Right hindlimb (tissue), 1 donor: ENCODE measurements around the gene DNTT.
"Not testable (repeated sequence)": the region's sequence is repeated elsewhere in the genome, so short reads cannot be mapped to it uniquely, and the experiment has no call there.

ENCODE experiments used
- DNase-seq: peaks from one replicate; pipeline ENCODE4 v3.0.0-alpha.2; 2018

DNTT gene

DNA sequence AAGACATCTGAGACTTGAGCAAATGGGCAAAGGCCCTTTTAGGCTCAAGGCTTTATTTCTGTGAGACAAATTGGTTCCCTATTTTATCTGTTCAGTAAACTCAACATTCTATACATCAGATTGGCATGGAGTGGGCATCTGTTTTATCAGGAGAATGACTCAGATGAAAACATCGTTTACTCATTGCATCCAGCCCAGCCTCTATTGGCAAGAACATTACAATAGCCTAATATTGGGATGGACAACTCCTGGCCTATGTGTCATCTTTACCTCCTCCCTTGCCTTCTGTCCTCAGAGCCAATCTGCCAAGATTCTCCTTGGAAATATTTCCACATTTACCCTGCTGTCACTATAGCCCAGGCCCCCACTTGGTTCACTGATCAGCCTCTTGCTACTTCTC is 27.4 kb upstream of the DNTT start:
- no peak for DNase-seq

DNA sequence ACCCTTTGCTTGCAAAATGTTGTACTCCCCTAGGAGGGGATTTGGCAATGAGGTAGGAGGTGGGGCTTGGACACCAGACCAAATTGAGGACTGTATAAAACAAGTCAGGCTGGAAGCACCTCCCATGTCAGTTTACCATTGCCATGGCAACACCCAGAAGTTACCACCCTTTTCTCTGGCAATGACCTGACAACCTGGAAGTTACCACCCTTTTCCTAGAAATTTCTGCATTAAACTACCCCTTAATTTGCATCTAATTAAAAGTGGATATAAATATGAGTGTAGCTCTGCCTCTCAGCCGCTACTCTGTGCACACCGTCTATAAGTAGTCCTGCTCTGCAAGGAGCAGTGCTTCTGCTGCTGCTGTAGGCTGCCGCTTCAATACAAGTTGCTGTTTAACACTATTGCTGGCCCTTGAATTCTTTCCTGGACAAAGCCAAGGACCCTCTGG is 25.0 kb upstream of the DNTT start:
- DNase-seq: no peak

DNA sequence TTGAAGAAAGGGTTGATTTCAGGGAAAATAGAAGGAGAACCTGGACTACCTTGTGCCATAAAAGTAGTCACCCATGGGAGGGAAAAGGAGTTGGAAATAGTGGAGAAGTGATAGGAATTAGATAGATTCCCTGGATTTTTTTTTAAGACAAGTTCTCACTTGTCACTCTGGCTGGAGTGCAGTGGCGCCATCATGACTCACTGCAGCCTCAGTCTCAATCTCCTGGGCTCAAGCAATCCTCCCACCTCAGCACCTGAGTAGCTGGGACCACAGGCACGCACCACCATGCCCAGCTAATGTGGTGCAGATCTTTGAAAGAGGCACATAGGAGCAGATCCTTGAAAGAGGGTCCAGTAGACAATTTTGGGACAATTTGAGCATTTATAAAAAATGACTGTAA is 23.4 kb upstream of the DNTT start:
- no peak for DNase-seq

DNA sequence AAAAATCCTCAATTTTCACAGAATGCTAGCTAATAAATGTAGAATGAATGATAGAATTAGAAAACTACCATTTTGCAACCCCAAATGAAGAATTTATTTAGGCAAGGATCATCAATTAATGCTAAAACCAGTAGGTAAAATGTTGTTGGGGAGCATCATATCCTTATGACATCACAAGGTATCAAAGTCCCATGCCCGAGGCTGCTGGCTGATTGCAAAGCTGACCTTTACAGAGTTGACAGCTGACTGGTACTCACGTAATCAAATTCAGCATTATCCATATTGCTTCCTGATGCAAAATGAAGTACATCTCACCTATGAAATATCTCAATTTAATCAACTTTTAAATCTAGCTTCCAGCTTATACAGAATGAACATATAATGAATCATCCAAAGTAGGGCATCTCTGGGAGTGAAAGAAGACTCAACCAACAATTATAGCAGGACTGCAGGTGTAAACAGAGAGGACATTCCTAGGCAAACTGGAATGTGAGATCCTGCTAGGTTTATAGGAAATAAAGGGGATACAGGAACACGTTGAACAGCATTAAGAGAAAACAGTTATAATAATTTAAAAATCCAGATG is 22.7 kb upstream of the DNTT start:
- DNase-seq: no peak

DNA sequence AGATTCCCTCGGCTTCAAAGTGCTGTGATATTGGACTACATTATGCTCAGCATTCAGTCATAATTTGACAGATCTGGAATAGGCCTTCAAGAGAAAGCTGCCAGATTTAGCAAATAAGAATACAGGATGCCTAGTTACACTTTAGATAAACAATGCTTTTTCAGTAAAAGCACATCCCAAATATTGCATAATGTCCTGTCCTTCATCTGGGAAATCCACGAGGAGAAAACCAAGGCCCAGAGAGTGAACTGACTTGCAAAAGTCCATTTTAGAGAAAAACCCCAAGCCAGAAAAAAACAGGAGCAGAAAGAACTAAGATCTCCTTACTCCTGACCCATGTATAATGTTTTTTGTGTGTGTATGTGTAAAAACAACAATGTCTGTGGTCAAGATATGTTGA is 20.9 kb upstream of the DNTT start:
- DNase-seq: no peak

DNA sequence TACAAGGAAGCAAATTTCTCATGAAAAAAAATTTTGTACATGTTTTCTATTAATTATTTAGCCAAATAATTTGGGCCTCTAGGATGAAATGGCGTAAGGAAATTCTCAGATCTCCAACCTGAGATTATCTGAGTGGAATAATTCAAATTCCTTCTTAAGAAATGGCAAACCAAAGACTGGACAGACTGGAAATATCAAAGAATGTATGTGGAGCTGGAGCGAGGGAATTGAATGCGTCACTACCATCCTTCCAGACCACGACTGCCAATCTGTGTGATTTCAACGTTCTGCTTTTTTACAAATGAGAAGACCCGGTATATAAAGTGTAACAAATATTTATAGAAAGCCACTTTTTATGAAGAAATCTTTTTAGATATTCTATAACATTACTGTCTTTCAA is 20.5 kb upstream of the DNTT start:
- no peak for DNase-seq

DNA sequence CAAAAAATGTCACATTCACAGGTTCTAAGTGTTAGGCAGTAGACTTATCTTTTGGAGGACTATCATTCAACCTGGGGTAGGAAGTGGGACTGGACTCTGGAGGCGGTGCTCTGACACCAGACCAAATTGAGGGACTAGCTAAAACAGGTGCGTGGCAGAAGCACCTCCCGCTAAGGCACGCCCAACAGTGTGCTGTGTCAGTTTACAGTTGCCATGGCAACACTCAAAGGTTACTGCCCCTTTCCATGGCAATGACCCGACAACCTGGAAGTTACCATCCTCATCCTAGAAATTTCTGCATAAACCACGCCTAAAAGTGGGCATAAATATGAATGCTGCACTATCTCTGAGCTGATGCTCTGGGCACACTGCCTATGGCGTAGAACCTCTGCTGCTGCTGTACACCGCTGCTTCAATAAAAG is 18.9 kb upstream of the DNTT start:
- no peak for DNase-seq

DNA sequence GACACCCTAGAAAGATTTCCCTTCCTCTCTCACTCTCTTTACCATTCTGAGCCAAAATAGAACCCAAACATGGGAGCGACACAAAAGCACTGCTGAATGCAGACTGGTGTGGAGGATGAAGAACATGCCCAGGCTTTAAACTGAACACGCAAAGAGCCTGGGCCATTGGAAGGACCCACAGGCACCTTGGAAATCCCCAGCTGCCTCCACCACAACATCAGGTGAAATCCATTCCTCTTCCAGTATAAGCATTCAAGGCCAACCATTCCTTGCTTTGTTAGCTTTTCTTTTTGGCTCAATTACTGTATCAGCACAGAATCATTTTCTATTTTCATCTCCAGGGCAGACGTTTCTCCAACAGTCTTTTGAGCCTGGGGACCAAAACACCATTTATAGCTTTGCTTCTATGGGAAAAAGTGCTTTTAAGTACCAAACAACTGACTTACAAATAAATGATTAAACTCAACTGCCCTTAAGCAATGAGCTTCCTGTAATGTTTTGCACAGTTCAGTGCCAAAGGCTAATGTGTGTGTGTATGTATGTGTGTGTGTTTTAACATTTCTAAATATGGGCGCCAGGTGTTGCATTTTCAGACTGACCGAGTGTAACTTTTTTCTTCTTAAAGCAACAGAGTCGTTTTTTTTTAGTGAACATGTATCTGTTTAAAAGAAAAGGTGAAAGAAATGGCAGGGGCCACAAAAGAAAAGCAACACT is 16.7 kb upstream of the DNTT start:
- DNase-seq: no peak

DNA sequence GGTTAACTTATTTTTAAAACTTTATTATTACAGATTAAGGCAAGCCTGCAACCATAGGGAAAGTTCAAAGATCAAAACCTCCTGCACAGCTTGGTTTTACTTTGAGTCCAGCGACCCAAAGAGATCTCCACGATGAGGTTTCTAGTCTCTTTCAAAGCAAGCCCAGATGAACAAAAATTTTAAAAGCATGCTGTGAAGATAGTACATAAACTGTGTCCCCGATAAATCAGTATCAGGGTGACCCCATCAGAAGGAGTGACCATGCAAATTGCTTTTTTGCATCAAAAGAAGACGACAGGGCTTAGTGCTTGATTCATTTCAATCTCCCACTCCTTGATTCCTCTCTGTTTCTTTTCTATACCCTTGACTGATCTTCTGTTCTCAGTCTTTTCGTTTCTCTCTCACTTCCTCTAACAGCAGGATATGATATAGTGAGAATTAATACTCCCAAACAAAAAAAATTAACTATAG is 16.0 kb upstream of the DNTT start:
- no peak for DNase-seq

DNA sequence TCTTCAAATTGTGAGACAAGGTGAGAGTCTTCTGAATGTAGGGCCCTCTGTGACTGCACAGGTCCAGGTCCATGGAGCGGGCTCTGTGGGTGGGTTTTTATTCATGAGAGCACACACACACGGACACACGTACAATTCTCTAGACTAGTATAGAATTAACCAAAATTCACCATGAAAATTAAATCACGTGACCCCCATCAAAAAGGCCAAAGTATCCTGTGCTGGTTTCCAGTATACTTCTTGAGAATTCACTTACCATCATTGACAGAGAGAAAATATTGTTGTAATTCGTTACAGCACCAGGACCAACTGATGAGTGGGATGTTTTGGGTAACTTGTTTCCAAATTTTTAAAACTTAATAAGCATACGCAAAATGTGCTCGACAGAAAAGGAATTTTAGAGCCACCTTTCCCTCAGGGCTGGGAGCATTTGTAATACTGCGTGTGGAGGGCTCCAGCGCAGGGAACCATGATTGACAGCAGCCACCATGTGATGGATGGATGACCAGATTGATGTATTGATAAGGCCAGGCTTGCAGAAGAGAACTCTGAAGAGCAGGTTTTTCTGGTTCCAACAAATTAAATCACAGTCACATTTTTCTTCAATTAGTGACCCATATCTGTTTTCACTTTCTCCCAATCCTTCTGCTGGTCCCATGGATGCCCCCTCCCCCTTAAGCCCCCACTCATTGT is 14.9 kb upstream of the DNTT start:
- no peak for DNase-seq

DNA sequence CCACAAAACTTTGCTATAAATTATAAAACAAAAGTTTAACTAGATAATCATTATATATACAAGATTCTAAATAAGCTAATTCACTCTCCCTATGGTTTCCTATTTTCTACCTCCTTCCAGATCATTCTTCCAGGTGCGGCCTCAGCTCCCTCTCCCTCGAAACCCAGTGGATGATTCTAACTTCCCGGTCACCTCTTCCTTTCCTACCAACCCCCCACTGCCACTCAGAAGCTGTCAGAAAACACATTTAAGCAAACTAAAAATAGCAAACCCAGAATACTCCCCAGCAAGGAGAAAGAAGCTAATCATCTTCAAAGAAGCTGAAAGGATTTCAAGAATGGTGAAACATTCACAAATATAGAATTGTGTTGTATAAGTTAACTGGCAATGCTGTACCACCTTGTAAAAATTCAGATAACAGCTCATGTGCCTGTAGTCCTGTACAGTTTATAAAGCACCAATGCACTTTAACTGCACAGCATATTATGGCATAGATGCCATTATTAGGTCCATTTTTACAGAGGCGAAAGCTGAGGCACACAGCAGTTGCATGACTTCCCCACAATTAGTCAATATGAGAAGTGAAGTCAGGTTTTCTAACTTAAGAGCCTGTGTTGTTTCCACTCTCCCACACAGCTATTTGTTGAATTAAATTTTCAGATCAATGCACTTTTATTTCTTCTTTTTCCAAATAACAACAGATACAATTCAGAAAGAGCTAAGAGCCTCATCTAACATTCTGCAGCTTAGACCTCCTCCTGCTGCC is 13.7 kb upstream of the DNTT start:
- DNase-seq: no peak

DNA sequence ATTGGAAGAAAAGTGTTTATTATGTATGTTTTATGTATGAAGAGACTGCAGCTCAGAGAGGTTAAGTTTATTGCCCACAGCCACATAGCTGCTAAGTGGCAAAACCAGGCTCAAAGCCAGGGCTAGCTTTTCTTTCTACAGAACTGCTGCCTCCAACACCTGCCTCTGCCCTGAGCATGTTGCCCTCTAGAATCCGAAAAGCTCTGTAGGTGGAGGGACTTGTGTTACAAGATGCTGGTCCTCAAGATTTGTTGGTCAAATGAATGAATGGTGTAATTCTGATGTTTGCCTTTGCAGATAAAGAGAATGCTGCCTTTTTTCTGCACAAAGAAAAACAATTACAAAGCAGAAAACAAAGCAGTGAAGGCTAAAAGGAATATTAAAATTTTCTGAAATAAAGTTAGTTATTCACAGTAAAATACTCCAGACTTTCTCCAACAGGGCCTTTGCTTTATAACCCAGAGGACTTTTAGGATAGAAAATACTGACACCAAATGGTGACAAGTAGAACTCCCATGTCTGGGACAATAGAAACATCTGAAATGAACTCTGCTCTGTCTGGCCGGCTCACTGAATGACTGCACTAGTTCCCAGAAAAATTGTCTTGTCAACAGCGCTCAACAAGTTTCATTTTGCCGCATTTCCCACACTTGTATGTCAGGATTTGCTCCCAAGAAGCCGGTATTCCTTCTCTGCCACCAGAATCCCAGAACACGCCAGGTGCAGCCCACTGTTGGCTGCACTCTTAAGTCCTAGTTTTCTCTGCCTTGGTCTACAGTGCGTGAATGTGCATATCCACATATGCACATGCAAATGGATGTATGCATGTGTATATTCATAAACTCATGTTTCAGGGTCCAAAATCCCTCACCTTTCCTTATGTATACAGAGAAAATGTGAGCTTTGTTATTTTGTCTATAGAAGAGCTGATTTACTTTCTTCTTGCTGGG is 11.0 kb upstream of the DNTT start:
- DNase-seq: peak; percentile 30

DNA sequence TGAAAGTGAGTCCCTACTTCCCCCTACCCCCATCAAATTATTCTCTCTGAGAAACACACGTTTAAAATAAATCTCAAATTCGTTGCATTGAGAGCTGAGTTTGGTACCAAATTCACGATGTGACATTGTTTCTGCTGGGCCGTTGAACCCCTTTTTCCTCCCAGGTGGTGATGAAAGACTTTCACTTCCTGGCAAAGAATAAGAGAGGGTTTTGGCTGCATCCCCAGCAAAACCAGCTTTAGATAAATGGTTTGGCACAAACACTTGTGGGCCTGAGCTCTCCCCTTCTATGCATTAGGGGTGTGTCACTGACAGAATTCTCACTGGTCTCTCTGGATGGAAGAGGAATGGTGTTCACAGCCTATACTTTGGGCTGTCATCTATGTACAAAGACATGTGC is 8.8 kb upstream of the DNTT start:
- no peak for DNase-seq

DNA sequence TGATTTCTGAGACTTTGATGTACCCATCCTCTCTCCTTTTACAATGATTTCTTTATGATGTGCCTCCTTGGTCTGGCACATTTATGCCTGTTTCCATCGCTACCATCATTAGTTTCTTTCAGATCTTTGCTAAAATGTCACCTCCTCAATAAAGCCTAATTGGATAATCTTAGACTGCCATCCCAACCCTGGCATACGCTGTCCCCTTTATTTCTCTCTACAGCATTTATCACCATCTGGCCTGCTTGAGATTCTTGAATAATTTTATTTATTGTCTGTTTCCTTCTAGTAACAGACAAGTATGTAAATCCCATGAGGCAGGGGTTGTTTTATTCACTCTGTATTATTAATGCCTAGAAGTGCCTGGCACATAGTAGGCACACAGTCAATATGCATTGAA is 6.7 kb upstream of the DNTT start:
- no peak for DNase-seq

DNA sequence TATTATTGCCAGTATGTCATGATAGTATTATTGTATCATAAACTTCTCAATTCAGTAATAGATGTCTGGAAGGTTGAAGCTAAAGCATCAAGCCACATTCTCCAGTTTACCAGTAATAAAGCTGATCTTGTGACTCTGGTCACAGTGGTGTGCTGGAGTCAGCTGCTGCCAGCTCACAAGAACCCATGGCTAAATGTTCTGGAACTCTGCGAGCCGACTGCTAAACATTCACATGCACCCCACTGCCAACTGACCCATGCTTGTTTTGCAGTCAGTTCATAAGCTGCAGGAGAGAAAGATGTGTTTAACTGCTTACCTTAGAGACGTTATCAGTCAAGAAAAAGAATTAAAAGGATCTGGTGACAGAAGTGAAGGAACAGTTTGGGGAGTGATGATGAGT is 5.9 kb upstream of the DNTT start:
- DNase-seq: no peak

DNA sequence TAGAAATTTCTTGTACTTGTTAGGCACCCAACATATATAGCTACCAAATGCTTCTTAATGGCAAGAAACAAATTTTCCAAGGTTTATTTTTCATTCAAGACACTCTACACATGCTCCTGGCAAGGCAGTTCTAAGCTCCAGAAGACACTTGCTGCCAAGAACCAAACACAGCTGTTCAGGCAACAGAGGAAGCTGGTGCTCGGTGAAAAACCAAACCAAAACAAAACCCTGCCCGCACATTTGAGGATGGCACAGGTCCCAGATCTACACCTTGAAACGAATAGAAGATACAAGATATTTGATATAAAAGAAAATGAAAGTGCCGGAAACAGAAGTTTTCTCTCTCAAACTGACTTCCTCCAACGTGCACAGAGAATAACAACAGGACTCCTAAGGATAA is 4.9 kb upstream of the DNTT start:
- DNase-seq: no peak

DNA sequence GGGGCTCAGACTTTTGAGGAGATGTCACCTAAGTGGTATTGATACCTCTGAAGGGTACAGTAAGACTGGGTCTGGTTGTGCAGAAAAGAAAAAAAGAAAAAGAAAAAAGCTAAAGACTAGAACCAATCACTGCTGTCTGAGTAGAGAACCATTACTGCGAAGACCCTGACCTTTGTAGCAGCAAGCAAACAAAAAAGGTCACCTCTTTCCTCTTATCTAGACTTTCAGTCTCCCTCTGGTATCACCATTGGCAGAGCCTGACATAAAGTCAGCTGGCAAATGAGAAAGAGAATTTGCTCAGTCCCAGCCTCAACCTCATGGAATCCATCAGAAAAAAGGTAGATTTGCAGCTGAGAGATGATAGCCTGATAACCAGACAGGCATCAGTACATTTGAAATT is 2.6 kb upstream of the DNTT start:
- DNase-seq: no peak

DNA sequence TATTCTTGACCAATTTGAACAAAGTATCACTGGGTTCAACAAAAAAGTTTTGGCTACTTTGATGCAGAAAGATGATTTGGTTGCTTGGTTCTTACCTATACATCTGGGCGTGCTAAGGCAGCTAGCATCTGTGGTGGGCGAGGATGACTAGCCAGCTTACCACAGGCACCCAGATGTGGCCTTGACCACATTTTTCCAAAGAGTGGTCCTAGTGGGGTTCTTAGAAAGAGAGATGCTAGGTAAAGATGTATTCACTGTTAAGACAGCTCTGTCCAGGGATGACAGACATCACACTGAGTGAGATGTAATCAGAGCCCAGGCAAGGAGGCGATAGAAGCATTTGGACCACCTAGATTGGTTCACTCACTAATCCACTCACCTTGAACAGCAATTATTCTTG is 785 bp downstream of the DNTT start:
- no peak for DNase-seq

DNA sequence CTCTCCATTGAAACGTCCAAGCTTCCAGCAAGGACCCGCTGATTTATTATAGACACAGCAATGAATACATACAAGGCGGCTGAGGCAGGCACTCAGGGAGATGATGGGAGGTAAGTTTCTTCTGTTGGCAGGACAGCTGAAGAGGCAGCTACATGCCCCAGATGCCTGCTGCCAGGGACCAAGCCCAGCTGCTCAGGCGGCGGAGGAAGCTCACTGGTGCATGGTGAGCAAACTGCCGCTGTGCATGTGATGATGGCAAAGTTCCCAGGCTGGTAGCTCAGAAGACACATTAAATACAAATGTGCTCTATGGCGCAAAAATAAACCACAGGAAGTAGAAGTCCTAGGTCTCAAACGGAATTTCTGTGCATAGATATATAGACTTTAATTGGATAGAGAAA is 2.3 kb downstream of the DNTT start:
- peak; percentile 51 for DNase-seq

DNA sequence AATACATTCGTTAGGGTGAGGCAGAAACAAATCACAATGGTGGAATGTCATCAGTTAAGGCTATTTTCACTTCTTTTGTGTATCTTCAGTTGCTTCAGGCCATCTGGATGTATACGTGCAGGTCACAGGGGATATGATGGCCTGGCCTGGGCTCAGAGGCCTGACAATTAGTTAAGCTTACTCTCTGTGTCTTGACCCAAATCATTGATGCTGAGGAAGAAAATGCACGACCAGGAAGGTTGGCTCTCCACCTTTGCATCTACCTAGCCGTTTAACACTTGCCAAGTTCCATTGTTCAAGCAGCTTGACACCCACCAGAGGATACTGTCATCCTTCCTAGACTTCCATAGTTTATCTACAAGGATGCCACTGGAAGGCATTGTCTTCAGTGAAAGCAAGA is 4.6 kb downstream of the DNTT start:
- DNase-seq: not testable (repeated sequence)

DNA sequence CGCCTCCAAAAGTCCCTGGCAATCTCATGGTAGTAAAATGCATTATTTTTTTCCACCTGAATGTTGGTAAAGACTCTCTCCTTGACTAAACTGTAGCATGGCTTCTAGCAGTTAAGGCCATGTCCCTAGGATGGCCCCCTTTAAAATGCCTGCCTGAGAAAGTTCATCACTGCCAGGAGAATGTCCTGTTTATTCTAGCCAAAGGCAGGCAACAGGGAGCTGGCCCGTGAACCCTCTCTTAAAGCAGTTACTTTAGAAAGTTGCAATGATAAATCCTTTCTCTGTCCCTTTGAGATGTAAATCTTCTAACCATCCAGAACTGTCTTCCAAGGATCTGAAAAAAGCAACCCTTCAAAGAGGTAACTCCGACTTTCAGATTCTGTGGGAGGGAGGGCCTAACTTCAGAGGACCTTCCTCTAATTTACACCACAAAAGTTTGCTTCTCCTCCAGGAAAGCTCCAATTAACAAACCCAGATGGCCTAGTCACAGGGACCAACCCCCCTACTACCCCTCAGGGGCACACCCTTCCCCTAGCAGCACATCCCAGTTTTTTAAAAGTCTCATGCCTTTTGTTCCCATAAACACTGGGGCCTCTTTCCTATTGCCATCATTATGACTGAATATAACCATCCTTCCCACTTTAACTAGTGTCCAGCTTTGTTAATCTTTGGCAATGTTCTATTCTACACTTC is 5.5 kb downstream of the DNTT start:
- no peak for DNase-seq

DNA sequence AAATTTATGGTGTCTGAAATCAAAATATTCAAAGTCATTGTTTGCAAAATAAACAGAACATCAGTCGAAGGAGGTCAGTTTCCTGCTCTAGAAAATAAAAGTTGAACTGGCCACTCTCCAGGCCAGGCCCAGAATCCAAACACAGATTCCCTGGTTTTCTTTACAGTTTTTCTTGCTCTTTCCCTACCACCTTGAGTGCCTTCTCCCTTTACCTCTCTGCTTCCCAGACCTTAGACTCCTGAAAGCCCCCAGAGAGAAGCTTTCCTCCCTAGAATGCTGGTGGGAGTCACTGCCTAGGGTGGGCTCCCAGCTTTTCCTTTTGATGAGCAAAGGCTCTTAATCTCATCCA is 6.1 kb downstream of the DNTT start:
- DNase-seq: no peak
